IMR-90 (cell line): ENCODE measurements around the gene ADAMTS13. TPM values are rescaled to one million over a fixed set of nuclear protein-coding genes. Genes with fewer than 3 reads are reported as not detected.

ENCODE experiments used
- ATAC-seq: fragments of 200-7000 bp; cut with Tn5 transposase; 2 replicates; pipeline ENCODE4 v1.9.1; 2020; ENCODE audit warnings: low read depth, mild to moderate bottlenecking, moderate library complexity
- BruUV-seq: library from RNA; stranded (reverse); fragments of 400-500 nt; replicated peaks from 2 replicates; lab custom pipeline; 2021; lab: Mats Ljungman, UMichigan
- CTCF ChIA-PET: fragments of 300-600 bp; formaldehyde crosslinking; extraction: SDS; loops from one replicate; lab custom pipeline; 2021; ENCODE audit warnings: antibody characterized with exemption; lab: Yijun Ruan, JAX
- POLR2A ChIA-PET: fragments of 300-600 bp; sonication (Branson Sonifier 250); formaldehyde crosslinking; loops from one replicate; lab custom pipeline; 2022; ENCODE audit warnings: antibody characterized with exemption; ENCODE audit not compliant: unreplicated experiment; lab: Charles Lee
- DNase-seq: peaks from one replicate; pipeline ENCODE4 v3.0.0; 2013
- H2AFZ ChIP-seq: replicated peaks from 2 replicates; pipeline ENCODE3; 2013; ENCODE audit warnings: low read length, mild to moderate bottlenecking; ENCODE audit not compliant: poor library complexity
- H2AK5ac ChIP-seq: 2 replicates; pipeline ENCODE4 v1.6.1; 2013; ENCODE audit warnings: low read depth, low read length, inconsistent platforms
- H2AK9ac ChIP-seq: replicated peaks from 2 replicates; pipeline ENCODE3; 2013; ENCODE audit warnings: mild to moderate bottlenecking, low read depth, low read length, moderate library complexity; ENCODE audit not compliant: poor library complexity
- H2BK120ac ChIP-seq: 2 replicates; pipeline ENCODE4 v1.6.1; 2013; ENCODE audit warnings: low read depth, low read length, inconsistent platforms
- H2BK15ac ChIP-seq: 3 replicates; pipeline ENCODE4 v1.6.1; 2013; ENCODE audit warnings: low read depth, low read length, inconsistent platforms
- H2BK20ac ChIP-seq: 2 replicates; pipeline ENCODE4 v1.6.1; 2013; ENCODE audit warnings: low read depth, mild to moderate bottlenecking, inconsistent platforms, low read length, moderate library complexity
- H2BK5ac ChIP-seq: 2 replicates; pipeline ENCODE4 v1.6.1; 2013; ENCODE audit warnings: mild to moderate bottlenecking, low read depth, low read length, inconsistent platforms; ENCODE audit not compliant: poor library complexity, severe bottlenecking
- H3K14ac ChIP-seq: replicated peaks from 2 replicates; pipeline ENCODE4 v1.6.1; 2013; ENCODE audit warnings: low read depth, low read length, inconsistent platforms
- H3K18ac ChIP-seq: 2 replicates; pipeline ENCODE4 v1.6.1; 2013; ENCODE audit warnings: low read depth, low read length, control low read depth
- H3K23ac ChIP-seq: 2 replicates; pipeline ENCODE4 v1.6.1; 2013; ENCODE audit warnings: low read depth, low read length, inconsistent platforms
- H3K27ac ChIP-seq: 2 replicates; pipeline ENCODE4 v1.5.1; 2013; ENCODE audit warnings: mild to moderate bottlenecking, control low read depth, low read length; ENCODE audit not compliant: insufficient read depth
- H3K27me3 ChIP-seq: 2 replicates; pipeline ENCODE4 v1.6.1; 2013; ENCODE audit warnings: low read length; ENCODE audit not compliant: control insufficient read depth, insufficient read depth
- H3K36me3 ChIP-seq: 2 replicates; pipeline ENCODE4 v1.6.1; 2013; ENCODE audit warnings: low read length, mixed read lengths; ENCODE audit not compliant: control insufficient read depth, insufficient read depth
- H3K4ac ChIP-seq: 2 replicates; pipeline ENCODE4 v1.6.1; 2013; ENCODE audit warnings: low read depth, low read length, inconsistent platforms
- H3K4me1 ChIP-seq: 2 replicates; pipeline ENCODE4 v1.6.1; 2013; ENCODE audit warnings: low read length, mixed read lengths; ENCODE audit not compliant: control insufficient read depth, insufficient read depth
- H3K4me2 ChIP-seq: 2 replicates; pipeline ENCODE4 v1.6.1; 2013; ENCODE audit warnings: low read depth, mild to moderate bottlenecking, control low read depth, low read length, moderate library complexity
- H3K4me3 ChIP-seq: 2 replicates; pipeline ENCODE4 v1.5.1; 2013; ENCODE audit warnings: low read depth, mild to moderate bottlenecking, control low read depth, low read length, moderate library complexity; ENCODE audit not compliant: insufficient read depth
- H3K56ac ChIP-seq: 2 replicates; pipeline ENCODE4 v1.6.1; 2013; ENCODE audit warnings: low read length, inconsistent platforms; ENCODE audit not compliant: insufficient read depth; ENCODE audit errors: extremely low read depth
- H3K79me1 ChIP-seq, 2 experiments: 2 replicates each; pipeline ENCODE4 v1.6.1; 2013; ENCODE audit warnings: low read length in 2 of 2, inconsistent platforms in 1 of 2, low read depth in 1 of 2
- H3K9ac ChIP-seq: 2 replicates; pipeline ENCODE4 v1.6.1; 2013; ENCODE audit warnings: low read depth, low read length, control low read depth
- H3K9me1 ChIP-seq: 2 replicates; pipeline ENCODE4 v1.6.1; 2013; ENCODE audit warnings: low read length, inconsistent platforms; ENCODE audit not compliant: insufficient read depth
- H3K9me3 ChIP-seq: 2 replicates; pipeline ENCODE4 v1.6.1; 2013; ENCODE audit warnings: low read length; ENCODE audit not compliant: control insufficient read depth, insufficient read depth
- H4K20me1 ChIP-seq: 2 replicates; pipeline ENCODE4 v1.6.1; 2013; ENCODE audit warnings: low read length, inconsistent platforms; ENCODE audit not compliant: insufficient read depth
- H4K5ac ChIP-seq: 2 replicates; pipeline ENCODE4 v1.6.1; 2013; ENCODE audit warnings: mild to moderate bottlenecking, low read depth, low read length, control low read depth
- H4K8ac ChIP-seq, 2 experiments: 2 replicates each; pipeline ENCODE4 v1.6.1; 2013; ENCODE audit warnings: low read depth in 2 of 2, low read length in 2 of 2, control low read depth in 1 of 2, inconsistent platforms in 1 of 2
- H4K91ac ChIP-seq: 2 replicates; pipeline ENCODE4 v1.6.1; 2013; ENCODE audit warnings: low read depth, low read length, inconsistent platforms; ENCODE audit not compliant: insufficient read depth
- BHLHE40 ChIP-seq: fragments of 150-350 bp; IDR thresholded peaks from 2 replicates; pipeline ENCODE4 v1.6.1; 2016; ENCODE audit warnings: mild to moderate bottlenecking, low read depth, low read length
- CEBPB ChIP-seq: IDR thresholded peaks from 2 replicates; pipeline ENCODE4 v1.6.1; 2012; ENCODE audit warnings: low read depth, low read length, improper control_type of control experiment
- CHD1 ChIP-seq: IDR thresholded peaks from 2 replicates; pipeline ENCODE4 v1.6.1; 2012; ENCODE audit warnings: low read depth, low read length, improper control_type of control experiment
- CTCF ChIP-seq: conservative IDR thresholded peaks from 2 replicates; pipeline ENCODE4 v1.5.1; 2012; ENCODE audit warnings: mild to moderate bottlenecking, low read depth, low read length, improper control_type of control experiment
- ELK1 ChIP-seq: fragments of 150-350 bp; IDR thresholded peaks from 2 replicates; pipeline ENCODE4 v1.6.1; 2016; ENCODE audit warnings: low read depth, mild to moderate bottlenecking, low read length, moderate library complexity, borderline replicate concordance
- FOS ChIP-seq: fragments of 150-350 bp; IDR thresholded peaks from 2 replicates; pipeline ENCODE4 v1.6.1; 2016; ENCODE audit warnings: low read depth, low read length
- MAFK ChIP-seq: IDR thresholded peaks from 2 replicates; pipeline ENCODE4 v1.6.1; 2012; ENCODE audit warnings: low read depth, low read length, improper control_type of control experiment
- MXI1 ChIP-seq: IDR thresholded peaks from 2 replicates; pipeline ENCODE4 v1.6.1; 2012; ENCODE audit warnings: low read depth, mild to moderate bottlenecking, low read length, moderate library complexity, borderline replicate concordance
- POLR2A ChIP-seq: IDR thresholded peaks from 2 replicates; pipeline ENCODE4 v1.6.1; 2012; ENCODE audit warnings: mild to moderate bottlenecking, low read depth, low read length
- RAD21 ChIP-seq: IDR thresholded peaks from 2 replicates; pipeline ENCODE4 v1.6.1; 2012; ENCODE audit warnings: low read length, improper control_type of control experiment
- RCOR1 ChIP-seq: IDR thresholded peaks from 2 replicates; pipeline ENCODE4 v1.6.1; 2012; ENCODE audit warnings: mild to moderate bottlenecking, low read length, improper control_type of control experiment; ENCODE audit not compliant: insufficient replicate concordance
- RFX5 ChIP-seq: IDR thresholded peaks from 2 replicates; pipeline ENCODE4 v1.8.0; 2012; ENCODE audit warnings: low read depth, mild to moderate bottlenecking, low read length, moderate library complexity
- USF2 ChIP-seq: fragments of 150-350 bp; IDR thresholded peaks from 2 replicates; pipeline ENCODE4 v1.6.1; 2017; ENCODE audit warnings: mild to moderate bottlenecking, antibody characterized with exemption, low read length, low read depth
- WGBS, 2 experiments: methylation state at CpG; one replicate each; pipeline versions ENCODE4 v1.1.5 to v1.1.7; 2013; ENCODE audit warnings: missing lambda C conversion rate in 2 of 2; ENCODE audit not compliant: insufficient read length in 1 of 2; ENCODE audit errors: extremely low coverage in 2 of 2; 5-methylcytosine and 5-hydroxymethylcytosine counted together
- dilution Hi-C: fragments of 300-500 bp; cut with HindIII; formaldehyde crosslinking; loops from one replicate; pipeline ENCODE4 v1.14.3; 2018; ENCODE audit warnings: low sequenced_read_pairs; ENCODE audit not compliant: unreplicated experiment
- in situ Hi-C: fragments of 300-500 bp; cut with MboI; formaldehyde crosslinking; loops from 3 replicates; pipeline ENCODE4 v1.14.3; 2019; ENCODE audit warnings: low sequenced_read_pairs, inconsistent platforms, mixed read lengths
- intact Hi-C: fragments of 100-400 bp; cut with micrococcal nuclease; formaldehyde crosslinking; loops from 2 replicates; pipeline ENCODE4 v1.10.0; 2022
- polyA plus RNA-seq, 3 experiments: library from polyadenylated mRNA; depleted of rRNA; stranded (reverse); fragments of >200 nt; gene quantifications; 2 replicates each; pipeline ENCODE4 v1.2.3, GENCODE V29; 2012; ENCODE audit warnings: low replicate concordance in 1 of 3
- total RNA-seq: library from RNA; depleted of rRNA; stranded (reverse); fragments of >200 nt; gene quantifications from 2 replicates; pipeline ENCODE4 v1.2.3, GENCODE V29; 2012

Gene ADAMTS13
- total and polyA plus RNA-seq, 2 of the 4 experiments (the other 2 are of a cell fraction), result 0.18 to 2.8 TPM

- Histone ChIP-seq H3K18ac (no peak overlapping the region), H3K23ac (no peak overlapping the region), H3K4me3 (no peak overlapping the region), H4K20me1 (no peaks in the 10 kb centered on the region), H3K4ac (no peak overlapping the region), H3K27ac (no peak overlapping the region), H2BK15ac (no peak overlapping the region), H3K36me3 (no peaks in the 10 kb centered on the region), H2BK5ac (no peak overlapping the region), H4K91ac (no peak overlapping the region), H3K56ac (no peak overlapping the region), H2AK5ac (no peak overlapping the region), H3K27me3 (peaks cover 58% of the 10 kb centered on the region), H3K4me1 (peaks cover 2% of the 10 kb centered on the region; the same call in 1 of the 2 replicates), H3K9me3 (peaks cover 11% of the 10 kb centered on the region), H2BK20ac (no peak overlapping the region), H3K9ac (no peak overlapping the region), H2AFZ (no peak overlapping the region), H2BK120ac (no peak overlapping the region), H3K4me2 (no peak overlapping the region), H4K8ac (no peak overlapping the region), H2AK9ac (no peak overlapping the region), H3K79me1 (no peaks in the 10 kb centered on the region), H3K9me1 (peaks cover 5% of the 10 kb centered on the region; the same call in 1 of the 2 replicates), H4K5ac (no peak overlapping the region), H3K14ac (no peak overlapping the region)
- intact Hi-C loops (no loop called here), dilution Hi-C loops (no loop called here), in situ Hi-C loops (loop anchor here (25.0 kb wide), 1 partner anchor 460 kb away; the partner anchor contains the start of gene GTF3C5)
- DNase-seq, result no peak
- ATAC-seq, result no peak
- WGBS, 2 experiments, result 55% methylated on average over 8 of the region's 35 CpGs; no CpG with 5 or more reads in 1 of the 2 experiments
- ChIA-PET CTCF (no interaction called here), POLR2A (no interaction called here)
- no TSS peak for BruUV-seq
- no peak for TF ChIP-seq CHD1
- TF ChIP-seq USF2, result no peak
- TF ChIP-seq MAFK, result no peak
- no peak for TF ChIP-seq CEBPB
- TF ChIP-seq RFX5, result no peak
- TF ChIP-seq RCOR1, result no peak
- no peak for TF ChIP-seq RAD21
- no peak for TF ChIP-seq POLR2A
- no peak for TF ChIP-seq ELK1
- TF ChIP-seq BHLHE40, result no peak
- no peak for TF ChIP-seq MXI1
- no peak for TF ChIP-seq FOS
- TF ChIP-seq CTCF, result no peak
Measured at GRCh38 chr9:133496861-133497842, 75.0 kb downstream of the ADAMTS13 start.
